HG03159 (cell line): ENCODE results near the gene SNRNP70.

Source experiments
- ATAC-seq: cut with Tn5 transposase; IDR thresholded peaks from one replicate; pipeline ENCODE4 v1.9.1; 2021; ENCODE audit warnings: mild to moderate bottlenecking, moderate library complexity; ENCODE audit not compliant: unreplicated experiment

Gene SNRNP70

GRCh38 chr19:49097453-49098288 is 12.4 kb downstream of the SNRNP70 start:
- ATAC-seq, result no peak

GRCh38 chr19:49098795-49099194 is 13.5 kb downstream of the SNRNP70 start:
- ATAC-seq, result no peak

DNA sequence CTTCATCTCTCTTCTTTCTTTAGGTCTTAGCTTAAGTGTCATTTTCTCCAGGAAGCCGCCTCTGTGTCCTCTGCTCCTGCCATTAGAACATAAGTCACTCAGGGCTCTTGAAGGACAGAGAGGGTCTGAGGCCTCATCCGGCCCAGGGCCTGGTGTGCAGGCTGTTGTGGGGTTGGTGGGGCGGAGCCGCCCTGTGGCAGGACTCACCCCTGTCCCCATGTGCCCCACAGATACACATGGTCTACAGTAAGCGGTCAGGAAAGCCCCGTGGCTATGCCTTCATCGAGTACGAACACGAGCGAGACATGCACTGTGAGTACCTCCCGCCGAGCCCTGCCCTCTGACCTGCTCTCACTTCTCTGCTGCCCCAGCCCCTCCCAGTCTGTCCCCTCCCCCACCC is 15.9 kb downstream of the SNRNP70 start:
- ATAC-seq, result no peak

DNA sequence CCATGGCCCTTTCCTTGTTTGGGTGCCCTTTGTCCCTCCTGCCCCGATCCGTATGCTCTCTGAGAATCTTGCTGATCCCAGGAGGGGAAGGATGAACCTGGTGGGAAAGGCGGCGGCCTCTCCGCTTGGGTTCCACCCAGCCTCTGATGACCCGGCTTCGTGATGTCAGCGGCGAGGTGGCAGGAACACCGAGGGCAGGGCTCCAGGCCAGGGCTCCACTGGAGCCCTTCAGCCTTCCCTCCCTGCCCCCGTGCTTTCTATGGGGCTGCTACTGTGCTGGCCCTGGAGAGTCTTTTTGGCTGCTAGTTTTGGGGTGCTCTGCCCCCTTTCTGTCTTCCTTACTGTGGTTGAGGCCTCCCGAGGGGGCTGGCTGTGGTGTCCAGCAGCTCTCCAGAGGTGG is 17.1 kb downstream of the SNRNP70 start:
- no peak for ATAC-seq

GRCh38 chr19:49103331-49104085 is 18.3 kb downstream of the SNRNP70 start:
- ATAC-seq, result no peak

- no peak for ATAC-seq
Measured at GRCh38 chr19:49104229-49104864, 19.1 kb downstream of the SNRNP70 start.

DNA sequence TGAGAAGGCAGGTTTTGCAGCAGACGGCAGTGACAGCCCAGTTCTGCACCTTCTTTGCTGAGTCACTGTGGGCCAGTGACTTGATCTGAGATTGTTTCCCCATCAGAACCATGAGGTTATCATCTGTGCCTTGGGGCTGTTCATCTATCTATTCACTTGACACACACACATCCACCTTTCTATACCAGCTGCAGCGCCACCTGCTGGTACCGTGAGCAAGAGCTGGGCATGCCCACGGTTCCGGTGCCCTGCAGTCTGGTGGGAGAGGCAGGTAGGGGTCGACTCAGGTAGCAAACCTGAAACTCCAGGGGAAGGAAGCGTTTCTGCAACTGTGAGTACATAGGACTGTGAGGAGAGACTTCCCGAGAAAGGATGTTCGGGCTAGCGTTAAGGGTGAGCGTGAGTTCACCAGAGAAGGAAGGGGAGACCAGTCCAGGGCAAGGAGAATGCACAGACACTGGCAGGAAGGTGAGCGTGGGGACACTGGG is 21.4 kb downstream of the SNRNP70 start:
- no peak for ATAC-seq

GRCh38 chr19:49107625-49108459 is 22.6 kb downstream of the SNRNP70 start:
- no peak for ATAC-seq

- no peak for ATAC-seq
Measured at GRCh38 chr19:49109051-49109450, 23.8 kb downstream of the SNRNP70 start.

DNA sequence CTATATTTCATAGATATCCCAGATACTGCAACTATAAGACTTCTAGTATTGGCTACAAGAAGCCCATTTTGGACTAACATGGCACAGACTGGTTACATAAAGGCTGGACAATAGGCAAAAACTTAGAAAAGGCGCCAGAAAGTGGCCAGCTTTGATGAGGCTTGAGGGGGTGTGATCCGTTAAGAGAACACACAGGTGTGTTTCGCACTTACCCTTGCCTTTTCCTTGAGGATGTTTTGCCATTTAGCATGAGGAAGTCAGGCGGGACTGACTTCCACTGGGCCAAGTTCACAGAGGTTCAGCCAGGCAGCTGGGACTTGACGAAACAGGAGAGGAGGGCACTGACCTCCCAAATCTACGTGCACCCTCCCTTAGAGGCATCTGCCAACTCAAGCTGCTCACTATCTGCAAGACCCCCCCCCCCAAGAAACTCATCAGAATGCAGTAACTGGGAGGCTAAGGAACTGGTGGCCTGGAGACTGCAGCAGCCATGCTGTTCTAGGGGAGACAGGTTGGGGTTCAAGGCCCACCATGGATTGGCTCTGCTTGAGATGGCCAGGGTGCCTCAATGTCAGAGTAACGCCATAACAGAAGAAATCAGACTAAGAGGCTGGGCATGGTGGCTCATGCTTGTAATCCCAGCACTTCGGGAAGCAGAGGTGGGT is 24.4 kb downstream of the SNRNP70 start:
- ATAC-seq, result no peak

DNA sequence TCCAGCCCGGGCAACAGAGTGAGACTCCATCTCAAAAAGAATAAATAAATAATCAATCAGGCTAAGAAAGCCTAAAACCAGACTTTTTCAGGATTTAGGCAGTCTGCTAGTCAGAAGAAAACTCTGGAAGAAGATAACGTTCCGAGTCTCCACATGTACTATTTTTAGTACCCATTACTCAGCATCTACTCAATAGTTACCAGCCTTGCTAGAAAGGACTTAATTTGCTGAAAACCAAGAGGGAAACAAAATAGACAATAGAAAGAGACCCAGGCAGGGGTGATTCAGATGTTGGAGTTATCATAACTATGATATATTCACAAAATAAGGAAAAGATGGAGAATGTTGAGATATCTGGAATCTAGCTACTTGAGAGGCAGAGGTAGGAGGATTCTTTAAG is 25.3 kb downstream of the SNRNP70 start:
- no peak for ATAC-seq

- no peak for ATAC-seq
Measured at GRCh38 chr19:49111218-49111998, 26.2 kb downstream of the SNRNP70 start.

DNA sequence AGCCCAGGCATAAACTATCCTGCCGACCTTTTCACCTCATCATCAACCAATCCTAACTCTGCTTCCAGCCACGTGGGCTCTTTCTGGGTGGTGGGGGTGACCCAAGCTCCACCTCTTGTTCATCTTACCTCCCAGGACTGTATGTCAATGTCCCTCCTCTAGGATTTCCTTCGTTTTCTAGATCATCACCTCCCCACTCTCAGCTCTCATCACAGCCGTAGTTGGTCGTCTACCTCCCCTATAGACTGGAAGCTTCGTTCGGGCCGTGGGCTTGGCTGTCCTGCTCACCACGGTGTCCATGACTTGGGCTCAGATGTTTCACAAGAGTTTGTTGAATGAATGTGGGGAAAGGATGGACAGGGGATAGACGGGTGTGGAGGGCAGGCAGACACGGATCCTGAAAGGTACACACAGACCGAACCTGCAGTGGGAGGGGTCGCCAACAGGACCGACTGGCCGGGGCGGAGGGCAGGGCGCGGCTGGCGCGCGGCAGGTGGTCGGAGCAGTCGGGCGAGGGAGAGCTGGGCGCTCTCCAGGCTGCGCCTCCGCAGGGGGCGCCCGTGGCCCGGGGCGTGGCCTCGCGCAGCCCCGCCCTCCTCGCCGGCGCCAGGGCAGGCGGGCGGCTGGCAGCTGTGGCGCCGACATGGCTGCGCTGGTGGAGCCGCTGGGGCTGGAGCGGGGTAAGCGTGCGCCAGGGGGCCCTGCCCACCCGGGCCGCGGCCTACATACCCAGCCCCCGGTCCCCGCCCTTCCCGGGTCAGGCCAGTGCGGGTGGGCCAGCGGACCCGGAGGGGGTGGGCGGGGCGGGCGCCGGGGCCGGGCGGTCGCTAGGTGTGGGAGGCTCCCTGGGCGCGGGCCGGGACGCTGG is 28.7 kb downstream of the SNRNP70 start, which contains the start of gene LIN7B:
Gene LIN7B (plus strand): TSS at position 609 of the 868 bp plus-strand sequence. CDS start 35 bp downstream, at position 644.
- peak; percentile 51 for ATAC-seq

DNA sequence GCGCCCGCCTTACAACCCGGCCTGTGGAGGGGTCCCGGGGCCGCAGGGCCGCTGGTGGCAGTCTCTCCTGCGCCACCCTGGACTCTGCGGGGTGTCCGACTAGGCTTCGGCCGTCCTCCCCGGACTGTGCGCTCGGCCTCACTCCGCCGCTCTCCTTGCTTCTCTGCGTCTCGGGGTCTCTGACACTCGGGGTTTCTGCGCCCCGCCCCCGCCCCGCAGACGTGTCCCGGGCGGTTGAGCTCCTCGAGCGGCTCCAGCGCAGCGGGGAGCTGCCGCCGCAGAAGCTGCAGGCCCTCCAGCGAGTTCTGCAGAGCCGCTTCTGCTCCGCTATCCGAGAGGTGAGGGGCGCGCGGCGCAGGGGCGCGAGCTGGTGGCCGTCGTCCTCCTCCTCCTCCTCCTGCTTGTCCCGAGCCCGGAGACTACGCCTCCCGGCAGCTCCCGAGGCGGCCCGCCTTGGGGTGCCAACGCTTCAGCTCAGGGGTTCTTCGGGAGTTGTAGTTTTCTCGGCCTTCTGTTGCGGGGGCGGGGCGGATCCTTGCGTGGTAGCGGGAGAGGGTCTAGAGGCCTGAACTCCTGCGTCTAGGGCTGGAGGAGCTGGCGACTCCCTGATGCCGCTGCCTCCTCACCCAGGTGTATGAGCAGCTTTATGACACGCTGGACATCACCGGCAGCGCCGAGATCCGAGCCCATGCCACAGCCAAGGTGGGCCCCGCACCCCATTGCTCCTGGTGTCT is 29.5 kb downstream of the SNRNP70 start:
- ATAC-seq, result no peak

DNA sequence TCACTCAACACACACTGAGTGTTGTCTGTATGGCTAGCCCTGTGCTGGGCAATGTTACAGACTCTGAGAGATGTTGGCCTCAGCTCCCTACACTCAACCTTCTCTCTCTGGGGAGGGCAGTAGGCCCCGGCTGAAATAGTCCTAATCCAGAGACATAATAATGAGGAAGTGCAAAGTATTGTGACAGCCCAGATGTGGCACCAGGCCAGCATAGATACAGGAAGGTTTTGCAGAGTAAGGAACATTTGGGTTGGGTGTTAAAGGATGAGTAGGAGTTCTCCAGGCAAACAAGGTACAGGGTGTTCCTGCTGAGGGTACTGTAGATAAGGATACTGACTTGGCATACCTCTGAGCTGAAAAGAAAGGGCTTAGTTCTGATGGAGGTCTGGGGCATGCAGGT is 31.3 kb downstream of the SNRNP70 start:
- no peak for ATAC-seq

DNA sequence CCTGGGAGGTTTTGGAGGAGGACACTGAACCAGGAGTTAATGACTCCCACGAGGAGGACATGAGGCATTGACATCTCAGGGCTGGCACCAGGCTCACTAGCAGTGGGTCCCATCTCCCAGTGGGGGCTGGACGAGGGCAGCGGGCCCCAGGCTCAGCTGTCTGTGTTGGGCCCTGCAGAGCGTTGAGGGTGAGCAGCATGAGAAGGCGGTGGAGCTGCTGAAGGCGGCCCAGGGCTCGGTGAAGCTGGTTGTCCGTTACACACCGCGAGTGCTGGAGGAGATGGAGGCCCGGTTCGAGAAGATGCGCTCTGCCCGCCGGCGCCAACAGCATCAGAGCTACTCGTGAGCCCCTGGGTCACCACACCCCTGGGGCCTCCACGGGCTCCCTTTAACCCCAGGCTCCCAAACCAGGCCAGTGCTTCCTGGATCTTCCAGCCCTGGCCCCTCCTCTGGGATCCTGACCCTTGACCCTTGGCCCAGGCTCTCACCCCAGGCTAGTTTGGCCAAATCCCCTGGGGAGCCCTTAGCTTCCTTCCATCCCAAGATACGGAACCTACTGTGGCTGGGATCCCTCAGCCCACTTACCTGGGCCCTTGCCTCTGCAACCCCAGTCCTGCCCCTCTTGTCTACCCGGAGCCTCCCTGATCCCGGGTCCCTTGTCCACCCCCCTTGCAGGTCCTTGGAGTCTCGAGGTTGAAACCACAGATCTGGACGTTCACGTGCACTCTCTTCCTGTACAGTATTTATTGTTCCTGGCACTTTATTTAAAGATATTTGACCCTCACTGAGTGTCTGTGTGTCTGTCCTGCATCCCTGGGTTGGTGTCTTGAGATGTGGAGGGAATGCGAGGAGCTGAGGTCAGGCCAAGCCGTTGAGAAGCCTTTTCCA is 32.7 kb downstream of the SNRNP70 start:
- ATAC-seq, result no peak
